Testis (tissue), 2 donors: Measurements from ENCODE around the gene SLFN12.

Source experiments
- CTCF ChIP-seq, 3 experiments: fragments of 450-650 bp in 2 of 3; fragments of 200-600 bp in 1 of 3; sonication (generic) in 1 of 3; IDR thresholded peaks; one replicate each; pipeline ENCODE4 v1.5.1; 2016 to 2019; ENCODE audit warnings: antibody characterized with exemption in 3 of 3, mild to moderate bottlenecking in 2 of 3, moderate library complexity in 1 of 3
- POLR2A ChIP-seq: fragments of 450-650 bp; IDR thresholded peaks from one replicate; pipeline ENCODE4 v1.6.1; 2017; ENCODE audit warnings: antibody characterized with exemption, mild to moderate bottlenecking, moderate library complexity

GRCh38 chr17:35467824-35468223, 35.5 kb upstream of the SLFN12 start:
- TF ChIP-seq CTCF (IDR thresholded peaks at IDR 0.05) (no peak), POLR2A (no peak)
